ENCODE data around the gene CALML6. TPM values are rescaled to one million over a fixed set of nuclear protein-coding genes. Genes with fewer than 3 reads are reported as not detected.

The CALML6 gene
- total RNA-seq, 1 experiment from 2014 or later = not detected

GRCh38 chr1:1941868-1942752 lies 27.1 kb downstream of the CALML6 start:
- no peak for DNase-seq (ENCODE audit: low read depth)

- DNase-seq (ENCODE audit: low read depth) = no peak
Measured at GRCh38 chr1:1942753-1943656, 27.9 kb downstream of the CALML6 start.

GRCh38 chr1:1943834-1944570 lies 28.9 kb downstream of the CALML6 start:
- DNase-seq (ENCODE audit: low read depth) = no peak

- no peak for DNase-seq (ENCODE audit: low read depth)
Measured at GRCh38 chr1:1945782-1946393, 30.8 kb downstream of the CALML6 start.

- DNase-seq (ENCODE audit: low read depth) = no peak
Measured at GRCh38 chr1:1946540-1946939, 31.5 kb downstream of the CALML6 start.

- no peak for DNase-seq (ENCODE audit: low read depth)
Measured at GRCh38 chr1:1947493-1947892, 32.4 kb downstream of the CALML6 start.

GRCh38 chr1:1948783-1949182 lies 33.7 kb downstream of the CALML6 start:
- no peak for DNase-seq (ENCODE audit: low read depth)

GRCh38 chr1:1950940-1951339 lies 35.9 kb downstream of the CALML6 start:
- DNase-seq (ENCODE audit: low read depth) = no peak

- no peak for DNase-seq (ENCODE audit: low read depth)
Measured at GRCh38 chr1:1954015-1954414, 39.0 kb downstream of the CALML6 start.

- no peak for DNase-seq (ENCODE audit: low read depth)
Measured at GRCh38 chr1:1954831-1955441, 39.9 kb downstream of the CALML6 start.

GRCh38 chr1:1955621-1956094 lies 40.6 kb downstream of the CALML6 start:
- DNase-seq (ENCODE audit: low read depth) = no peak

- no peak for DNase-seq (ENCODE audit: low read depth)
Measured at GRCh38 chr1:1956101-1956500, 41.0 kb downstream of the CALML6 start.

GRCh38 chr1:1956586-1957532 lies 41.8 kb downstream of the CALML6 start:
- DNase-seq (ENCODE audit: low read depth) = no peak

- no peak for DNase-seq (ENCODE audit: low read depth)
Measured at GRCh38 chr1:1957533-1957961, 42.5 kb downstream of the CALML6 start.

GRCh38 chr1:1958071-1958541 lies 43.0 kb downstream of the CALML6 start:
- DNase-seq (ENCODE audit: low read depth) = no peak

- DNase-seq (ENCODE audit: low read depth) = no peak
Measured at GRCh38 chr1:1959459-1959839, 44.4 kb downstream of the CALML6 start.

GRCh38 chr1:1959840-1960479 lies 44.9 kb downstream of the CALML6 start:
- peak; percentile 66 for DNase-seq (ENCODE audit: low read depth)

GRCh38 chr1:1960480-1961196 lies 45.6 kb downstream of the CALML6 start:
- DNase-seq (ENCODE audit: low read depth) = no peak

Measured in HT1080 (cell line).